Transverse colon (tissue), 4 donors: Measurements from ENCODE around the gene MUC20. TPM values are rescaled to one million over a fixed set of nuclear protein-coding genes. Genes with fewer than 3 reads are reported as not detected.

Experiments used
- DNase-seq: peaks from one replicate; pipeline ENCODE4 v3.0.0-alpha.2; 2019
- H3K27ac ChIP-seq, 4 donors: fragments of 200-600 bp; sonication (generic); 2 replicates each; pipeline ENCODE4 v1.5.1; 2016 to 2018; ENCODE audit warnings: inconsistent platforms in 4 of 4
- H3K27me3 ChIP-seq: fragments of 200-600 bp; sonication (generic); 2 replicates; pipeline ENCODE4 v1.5.1; 2017; ENCODE audit warnings: inconsistent platforms
- H3K36me3 ChIP-seq, 4 donors: fragments of 200-600 bp; sonication (generic); 2 replicates each; pipeline ENCODE4 v1.5.1; 2017 to 2019; ENCODE audit warnings: inconsistent platforms in 4 of 4
- H3K4me1 ChIP-seq, 4 donors: fragments of 200-600 bp; sonication (generic); 2 replicates each; pipeline ENCODE4 v1.5.1; 2017 to 2020; ENCODE audit warnings: inconsistent platforms in 4 of 4
- H3K4me3 ChIP-seq, 4 donors: fragments of 200-600 bp; sonication (generic); 1 replicate in 1 of 4; 2 replicates in 3 of 4; pipeline versions ENCODE4 v1.5.1 to v1.6.1; 2017 to 2019; ENCODE audit warnings: inconsistent platforms in 4 of 4
- H3K9me3 ChIP-seq, 2 donors: fragments of 200-600 bp; sonication (generic); 2 replicates each; pipeline ENCODE4 v1.5.1; 2017 to 2019; ENCODE audit warnings: inconsistent platforms in 2 of 2
- EP300 ChIP-seq: sonication (generic); formaldehyde crosslinking; IDR thresholded peaks from one replicate; pipeline ENCODE4 v1.6.1; 2017; ENCODE audit warnings: antibody characterized with exemption, low read depth
- POLR2A ChIP-seq: fragments of 450-650 bp; IDR thresholded peaks from one replicate; pipeline ENCODE4 v1.6.1; 2016; ENCODE audit warnings: antibody characterized with exemption, mild to moderate bottlenecking, moderate library complexity
- POLR2AphosphoS5 ChIP-seq, 3 donors: sonication (generic); formaldehyde crosslinking; IDR thresholded peaks; one replicate each; pipeline ENCODE4 v1.6.1; 2016; ENCODE audit warnings: antibody characterized with exemption in 3 of 3
- WGBS, 2 donors: methylation state at CpG; one replicate each; pipeline ENCODE4 v1.1.5; 2018; ENCODE audit warnings: low coverage in 1 of 2; 5-methylcytosine and 5-hydroxymethylcytosine counted together
- in situ Hi-C, 4 donors: fragments of 200-750 bp; cut with MboI; loops; one replicate each; pipeline versions ENCODE4 v1.15.0 to v1.15.1; 2017; ENCODE audit warnings: low sequenced_read_pairs in 3 of 4, low pct_ligation_motif_present in 1 of 4, low pct_unique_long_range_greater_than_20kb in 1 of 4
- intact Hi-C: fragments of 100-400 bp; cut with DNase I; formaldehyde crosslinking; loops from one replicate; pipeline ENCODE4 v1.15.1; 2023; ENCODE audit warnings: low total_unique reads
- total RNA-seq, 4 donors: library from RNA; depleted of rRNA; stranded (reverse); fragments of >200 nt; gene quantifications; one replicate each; pipeline ENCODE4 v1.1.0, GENCODE V29; 2016
- TF ChIP-seq, protein P1 (sequence below), 5 experiments: fragments of 200-600 bp in 3 of 5; fragments of 450-650 bp in 2 of 5; sonication (generic) in 3 of 5; IDR thresholded peaks; 1 replicate in 2 of 5; 2 replicates in 3 of 5; pipeline ENCODE4 v1.5.1; 2016 to 2017; ENCODE audit warnings: antibody characterized with exemption in 5 of 5, inconsistent platforms in 3 of 5, mild to moderate bottlenecking in 2 of 5, moderate library complexity in 1 of 5

The MUC20 gene
- total RNA-seq, 4 donors from 2014 or later = 65.9 to 321 (median 131) TPM

DNA sequence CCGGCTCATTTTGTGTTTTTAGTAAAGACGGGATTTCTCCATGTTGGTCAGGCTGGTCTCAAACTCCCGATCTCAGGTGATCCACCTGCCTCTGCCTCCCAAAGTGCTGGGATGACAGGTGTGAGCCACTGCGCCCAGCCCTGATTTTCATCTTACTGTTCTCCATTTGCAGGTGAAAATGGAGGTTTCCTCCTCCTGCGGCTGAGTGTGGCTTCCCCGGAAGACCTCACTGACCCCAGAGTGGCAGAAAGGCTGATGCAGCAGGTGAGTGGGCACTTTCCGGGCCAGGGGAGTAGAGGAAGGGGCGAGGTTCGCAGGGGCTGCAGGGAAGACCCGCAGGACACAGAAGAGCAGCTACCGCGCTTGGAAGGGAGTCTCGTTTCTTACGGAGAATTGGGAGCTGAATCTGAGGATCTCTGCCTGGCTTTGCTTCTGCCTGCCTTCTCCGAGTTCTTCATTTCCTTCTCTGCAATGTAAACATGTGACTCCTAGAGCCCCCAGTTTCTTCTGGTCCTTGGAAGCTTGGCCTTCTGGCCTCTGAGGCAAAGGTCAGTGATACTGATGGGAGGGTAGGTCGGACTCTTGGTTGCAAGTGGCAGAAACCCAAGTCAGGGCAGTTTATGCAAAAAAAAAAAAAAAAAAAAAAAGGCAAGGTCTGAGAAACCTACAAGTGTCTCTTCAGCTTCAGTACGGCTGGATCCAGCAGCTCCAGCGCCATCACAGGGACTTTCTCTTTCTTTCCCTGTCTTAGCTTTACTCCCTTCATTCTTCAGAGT, 8.9 kb downstream of the MUC20 start:
- peak overlapping the region in 3 of 4 donors; percentile 67 to 82 (median 74) for H3K27ac ChIP-seq
- in situ Hi-C loops = loop anchor here in 3 of 4 donors (5.0 to 25.0 kb wide), 4 partner anchors 112 to 483 kb away; partner anchors contain the start of genes SLC51A (in 1 of the 3) and ZDHHC19 (in 1 of the 3)
- WGBS, 2 donors = 83 to 92% methylated on average over 14 to 18 of the region's 18 CpGs

DNA sequence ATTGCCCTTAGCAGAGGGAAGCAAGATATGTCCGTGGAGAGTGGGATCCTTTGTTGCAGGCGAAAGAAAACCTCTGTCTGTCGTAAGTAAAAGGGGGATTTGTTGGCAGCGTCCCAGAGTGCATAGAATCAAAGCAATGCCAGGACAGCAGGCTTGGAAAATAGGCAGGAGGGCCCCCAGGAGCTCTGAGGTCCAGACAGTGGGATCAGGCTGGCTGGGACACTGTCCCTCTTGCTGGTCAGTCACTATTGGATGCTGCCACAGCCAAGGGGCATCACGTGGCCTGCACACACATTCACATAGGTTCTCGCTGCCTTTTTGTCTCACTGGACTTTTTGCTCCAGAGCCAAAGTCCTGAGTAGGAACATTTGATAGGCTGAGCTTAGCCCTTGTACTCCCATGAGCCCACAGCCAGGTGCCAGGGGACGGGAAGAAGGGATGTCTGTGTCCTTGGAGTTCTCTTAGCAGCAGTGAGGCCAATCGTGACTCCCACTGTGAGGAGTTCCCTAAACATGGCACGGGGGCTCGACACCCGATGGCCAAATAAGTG, 10.7 kb downstream of the MUC20 start:
- 90 to 93% methylated on average over 5 to 11 of the region's 11 CpGs for WGBS, 2 donors
- Histone ChIP-seq H3K27ac (no peak overlapping the region), H3K9me3 (no peaks in the 10 kb centered on the region), H3K27me3 (no peaks in the 10 kb centered on the region), H3K36me3 (no peaks in the 10 kb centered on the region), H3K4me3 (no peak overlapping the region), H3K4me1 (peaks cover 3 to 30% (median 17%) of the 10 kb centered on the region in 4 donors)
- no peak for DNase-seq
- in situ Hi-C loops (loop anchor here in 2 of 4 donors (25.0 kb wide), 2 partner anchors 119 to 481 kb away; partner anchors contain the start of genes SLC51A (in 1 of the 2) and ZDHHC19 (in 1 of the 2)), intact Hi-C loops (no loop called here)
- no peak for TF ChIP-seq EP300
- TF ChIP-seq, protein P1, sequence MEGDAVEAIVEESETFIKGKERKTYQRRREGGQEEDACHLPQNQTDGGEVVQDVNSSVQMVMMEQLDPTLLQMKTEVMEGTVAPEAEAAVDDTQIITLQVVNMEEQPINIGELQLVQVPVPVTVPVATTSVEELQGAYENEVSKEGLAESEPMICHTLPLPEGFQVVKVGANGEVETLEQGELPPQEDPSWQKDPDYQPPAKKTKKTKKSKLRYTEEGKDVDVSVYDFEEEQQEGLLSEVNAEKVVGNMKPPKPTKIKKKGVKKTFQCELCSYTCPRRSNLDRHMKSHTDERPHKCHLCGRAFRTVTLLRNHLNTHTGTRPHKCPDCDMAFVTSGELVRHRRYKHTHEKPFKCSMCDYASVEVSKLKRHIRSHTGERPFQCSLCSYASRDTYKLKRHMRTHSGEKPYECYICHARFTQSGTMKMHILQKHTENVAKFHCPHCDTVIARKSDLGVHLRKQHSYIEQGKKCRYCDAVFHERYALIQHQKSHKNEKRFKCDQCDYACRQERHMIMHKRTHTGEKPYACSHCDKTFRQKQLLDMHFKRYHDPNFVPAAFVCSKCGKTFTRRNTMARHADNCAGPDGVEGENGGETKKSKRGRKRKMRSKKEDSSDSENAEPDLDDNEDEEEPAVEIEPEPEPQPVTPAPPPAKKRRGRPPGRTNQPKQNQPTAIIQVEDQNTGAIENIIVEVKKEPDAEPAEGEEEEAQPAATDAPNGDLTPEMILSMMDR (IDR thresholded peaks at IDR 0.05) = no peak
- no peak for TF ChIP-seq POLR2A
- TF ChIP-seq POLR2AphosphoS5 (IDR thresholded peaks at IDR 0.05) = no peak

More for the DNA sequence above, 8.9 kb downstream of the MUC20 start:
- Histone ChIP-seq H3K27me3 (no peaks in the 10 kb centered on the region), H3K36me3 (no peaks in the 10 kb centered on the region), H3K4me1 (peaks cover 3 to 30% (median 17%) of the 10 kb centered on the region in 4 donors), H3K9me3 (no peaks in the 10 kb centered on the region), H3K4me3 (no peak overlapping the region)
- no peak for TF ChIP-seq EP300
- no peak for TF ChIP-seq POLR2A
- intact Hi-C loops = no loop called here
- DNase-seq = no peak

DNA sequence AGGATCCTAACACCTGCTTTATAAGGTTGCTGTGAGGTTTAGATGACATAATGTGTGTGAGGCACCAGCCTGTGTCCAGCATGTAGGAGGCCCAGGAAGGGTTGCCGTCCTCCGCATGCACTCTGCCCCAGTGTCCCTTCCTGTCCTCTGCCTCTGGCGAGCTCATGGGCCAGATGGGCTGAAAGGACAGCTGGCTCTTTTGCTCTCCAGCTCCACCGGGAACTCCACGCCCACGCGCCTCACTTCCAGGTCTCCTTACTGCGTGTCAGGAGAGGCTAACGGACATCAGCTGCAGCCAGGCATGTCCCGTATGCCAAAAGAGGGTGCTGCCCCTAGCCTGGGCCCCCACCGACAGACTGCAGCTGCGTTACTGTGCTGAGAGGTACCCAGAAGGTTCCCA, 12.2 kb downstream of the MUC20 start:
- H3K4me3 ChIP-seq = no peak overlapping the region
- H3K36me3 ChIP-seq = no peaks in the 10 kb centered on the region
- DNase-seq = no peak
- TF ChIP-seq POLR2AphosphoS5 (IDR thresholded peaks at IDR 0.05) (no peak), EP300 (no peak), POLR2A (no peak)
- TF ChIP-seq, protein P1 (IDR thresholded peaks at IDR 0.05) = no peak
- H3K4me1 ChIP-seq = peaks cover 3 to 17% (median 10%) of the 10 kb centered on the region in 4 donors
- in situ Hi-C loops = loop anchor here in 2 of 4 donors (25.0 kb wide), 2 partner anchors 121 to 479 kb away; partner anchors contain the start of genes SLC51A (in 1 of the 2) and ZDHHC19 (in 1 of the 2)
- no peak overlapping the region for H3K27ac ChIP-seq
- H3K27me3 ChIP-seq = no peaks in the 10 kb centered on the region
- WGBS, 2 donors = 67 to 77% methylated on average over 3 to 12 of the region's 12 CpGs
- intact Hi-C loops = no loop called here
- H3K9me3 ChIP-seq = no peaks in the 10 kb centered on the region

DNA sequence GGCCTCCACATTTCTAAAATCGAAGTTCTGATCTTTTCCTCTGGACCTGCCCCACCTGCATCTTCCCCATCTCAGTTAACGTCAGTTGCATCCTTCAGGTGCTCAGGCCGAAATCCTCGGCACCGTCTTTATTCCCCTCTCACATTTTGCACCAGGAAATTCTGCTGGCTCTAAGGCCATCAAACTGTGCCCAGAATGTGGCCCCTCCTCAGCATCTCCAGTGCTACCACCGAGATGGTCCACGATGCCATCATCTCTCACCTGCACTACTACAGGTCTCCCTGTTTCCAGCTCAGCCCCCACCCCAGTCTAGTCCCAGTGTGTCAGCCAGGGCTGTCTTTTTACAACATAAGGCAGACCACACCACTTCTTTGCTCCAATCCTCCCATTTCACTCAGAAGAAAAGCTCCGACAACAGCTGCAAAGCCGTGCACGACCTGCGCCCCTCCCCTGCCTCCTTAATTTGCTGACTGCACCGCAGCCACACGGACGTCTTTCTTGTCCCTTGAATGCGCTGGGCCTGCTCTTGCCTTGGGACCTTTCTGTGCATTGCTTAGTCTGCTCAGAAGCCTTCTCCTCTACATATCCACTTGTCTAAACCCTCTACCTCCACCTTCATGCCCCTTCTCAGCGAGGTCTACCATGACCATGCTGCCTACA, 14.4 kb downstream of the MUC20 start:
- Histone ChIP-seq H3K27me3 (no peaks in the 10 kb centered on the region), H3K36me3 (no peaks in the 10 kb centered on the region), H3K4me1 (no peaks in the 10 kb centered on the region), H3K4me3 (no peak overlapping the region), H3K27ac (no peak overlapping the region), H3K9me3 (no peaks in the 10 kb centered on the region)
- 71 to 86% methylated on average over 12 to 16 of the region's 16 CpGs for WGBS, 2 donors
- intact Hi-C loops (no loop called here), in situ Hi-C loops (loop anchor here in 2 of 4 donors (25.0 kb wide), 2 partner anchors 123 to 477 kb away; partner anchors contain the start of genes SLC51A (in 1 of the 2) and ZDHHC19 (in 1 of the 2))
- DNase-seq = no peak
- no peak for TF ChIP-seq EP300
- TF ChIP-seq, protein P1 (IDR thresholded peaks at IDR 0.05) = no peak
- no peak for TF ChIP-seq POLR2AphosphoS5 (IDR thresholded peaks at IDR 0.05)
- TF ChIP-seq POLR2A = no peak
